ENCODE data around the gene DCX. TPM values are rescaled to one million over a fixed set of nuclear protein-coding genes. Genes with fewer than 3 reads are reported as not detected.

DCX gene
- total and polyA plus RNA-seq, 9 of the 15 experiments (the other 6 are each of a cell fraction or from before 2014, with no cell fraction given), result not detected

DNA sequence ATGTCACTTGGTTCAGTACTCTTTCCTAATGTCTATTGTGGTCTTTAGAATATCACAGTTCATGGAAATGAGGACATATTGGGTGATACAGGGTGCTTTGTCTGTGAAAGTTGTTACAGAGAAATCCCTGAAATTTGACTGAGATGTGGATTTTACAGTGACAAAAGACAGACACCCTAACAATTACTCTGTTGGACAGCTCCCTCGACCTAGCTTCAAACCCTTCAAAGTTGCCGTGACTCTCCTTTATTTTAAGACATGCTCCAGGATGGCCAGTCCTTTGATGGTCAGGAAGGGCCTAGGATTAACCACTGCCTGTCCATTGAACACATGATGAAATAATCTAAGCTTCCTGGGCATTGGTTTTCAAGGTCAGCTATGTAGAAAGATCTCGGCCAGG is 4.0 kb downstream of the DCX start:
- no peaks in the 10 kb centered on the region for H3K36me3 ChIP-seq (ENCODE audit: control insufficient read depth, insufficient read depth, low read length)
- no TSS peak for BruUV-seq (replicated peaks)
- no peaks in the 10 kb centered on the region for H3K9me1 ChIP-seq (ENCODE audit: control insufficient read depth, insufficient read depth, low read length)
- intact Hi-C loops (cut with micrococcal nuclease) (no loop called here), in situ Hi-C loops (cut with MboI) (no loop called here)
- no peaks in the 10 kb centered on the region for H4K20me1 ChIP-seq (replicated peaks; ENCODE audit: control insufficient read depth, insufficient read depth, low read length)
- FAIRE-seq (no peak), ATAC-seq (no peak), DNase-seq (ENCODE audit: extremely low read depth in 1 of 4, low spot score in 3 of 4) (no peak)
- no peak for TF ChIP-seq MED1 (CRISPR knock-in tag; IDR thresholded peaks at IDR 0.05; ENCODE audit: borderline replicate concordance)
- TF ChIP-seq, protein P1, sequence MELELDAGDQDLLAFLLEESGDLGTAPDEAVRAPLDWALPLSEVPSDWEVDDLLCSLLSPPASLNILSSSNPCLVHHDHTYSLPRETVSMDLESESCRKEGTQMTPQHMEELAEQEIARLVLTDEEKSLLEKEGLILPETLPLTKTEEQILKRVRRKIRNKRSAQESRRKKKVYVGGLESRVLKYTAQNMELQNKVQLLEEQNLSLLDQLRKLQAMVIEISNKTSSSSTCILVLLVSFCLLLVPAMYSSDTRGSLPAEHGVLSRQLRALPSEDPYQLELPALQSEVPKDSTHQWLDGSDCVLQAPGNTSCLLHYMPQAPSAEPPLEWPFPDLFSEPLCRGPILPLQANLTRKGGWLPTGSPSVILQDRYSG (tag; conservative IDR thresholded peaks at IDR 0.05; ENCODE audit: low read depth), result no peak
- H3K79me2 ChIP-seq (ENCODE audit: control insufficient read depth, insufficient read depth, low read length), result no peaks in the 10 kb centered on the region
- ChIA-PET POLR2A (no interaction called here), CTCF (ENCODE audit: low intra/inter-chr PET ratio) (no interaction called here)
- no peaks in the 10 kb centered on the region for H3K4me1 ChIP-seq (replicated peaks in 1 of 2; ENCODE audit: control insufficient read depth in 2 of 2, insufficient read depth in 2 of 2, low read length in 2 of 2)
- WGBS (ENCODE audit: insufficient coverage, low coverage, missing lambda C conversion rate), result 0% methylated on average over 3 of the region's 3 CpGs
- H3K4me2 ChIP-seq (ENCODE audit: insufficient read depth, low read length), result no peak overlapping the region
- no peaks in the 10 kb centered on the region for H3K9me3 ChIP-seq (replicated peaks; ENCODE audit: control insufficient read depth, insufficient read depth, low read depth, low read length)
- H3K27ac ChIP-seq (ENCODE audit: extremely low read depth, low read depth, low read length), result no peak overlapping the region
- H2AFZ ChIP-seq (ENCODE audit: low read depth, low read length), result no peak overlapping the region
- H3K9ac ChIP-seq (ENCODE audit: insufficient read depth in 1 of 2, low read depth in 2 of 2, low read length in 2 of 2), result no peak overlapping the region
- no peak overlapping the region for H3K4me3 ChIP-seq
- H3K27me3 ChIP-seq (ENCODE audit: control insufficient read depth in 2 of 2, insufficient read depth in 2 of 2, low read length in 2 of 2), result no peaks in the 10 kb centered on the region

GRCh38 chrX:111402344-111402743 is 9.6 kb downstream of the DCX start:
- ATAC-seq (no peak), DNase-seq (ENCODE audit: extremely low read depth in 1 of 4, low spot score in 3 of 4) (no peak), FAIRE-seq (no peak)
- Histone ChIP-seq H3K4me1 (replicated peaks in 1 of 2; ENCODE audit: control insufficient read depth in 2 of 2, insufficient read depth in 2 of 2, low read length in 2 of 2) (no peaks in the 10 kb centered on the region), H3K36me3 (ENCODE audit: control insufficient read depth, insufficient read depth, low read length) (no peaks in the 10 kb centered on the region), H3K9me3 (replicated peaks; ENCODE audit: control insufficient read depth, insufficient read depth, low read depth, low read length) (no peaks in the 10 kb centered on the region), H3K9ac (ENCODE audit: insufficient read depth in 1 of 2, low read depth in 2 of 2, low read length in 2 of 2) (no peak overlapping the region), H3K27ac (ENCODE audit: extremely low read depth, low read depth, low read length) (no peak overlapping the region), H3K79me2 (ENCODE audit: control insufficient read depth, insufficient read depth, low read length) (no peaks in the 10 kb centered on the region), H3K4me2 (ENCODE audit: insufficient read depth, low read length) (no peak overlapping the region), H3K9me1 (ENCODE audit: control insufficient read depth, insufficient read depth, low read length) (no peaks in the 10 kb centered on the region), H3K27me3 (ENCODE audit: control insufficient read depth in 2 of 2, insufficient read depth in 2 of 2, low read length in 2 of 2) (no peaks in the 10 kb centered on the region), H2AFZ (ENCODE audit: low read depth, low read length) (no peak overlapping the region), H4K20me1 (replicated peaks; ENCODE audit: control insufficient read depth, insufficient read depth, low read length) (no peaks in the 10 kb centered on the region), H3K4me3 (no peak overlapping the region)
- no peak for TF ChIP-seq CXXC5 (CRISPR knock-in tag; IDR thresholded peaks at IDR 0.05)
- WGBS (ENCODE audit: insufficient coverage, low coverage, missing lambda C conversion rate), result 0% methylated on average over 2 of the region's 2 CpGs
- ChIA-PET POLR2A (no interaction called here), CTCF (ENCODE audit: low intra/inter-chr PET ratio) (no interaction called here)
- intact Hi-C loops (cut with micrococcal nuclease), result no loop called here
- in situ Hi-C loops (cut with MboI), result no loop called here
- no TSS peak for BruUV-seq (replicated peaks)

Measured in K562 (cell line).